ENCODE measurements around the gene PADI1.
"Not testable (repeated sequence)": the region's sequence is repeated elsewhere in the genome, so short reads cannot be mapped to it uniquely, and the experiment has no call there.

The PADI1 gene

DNA sequence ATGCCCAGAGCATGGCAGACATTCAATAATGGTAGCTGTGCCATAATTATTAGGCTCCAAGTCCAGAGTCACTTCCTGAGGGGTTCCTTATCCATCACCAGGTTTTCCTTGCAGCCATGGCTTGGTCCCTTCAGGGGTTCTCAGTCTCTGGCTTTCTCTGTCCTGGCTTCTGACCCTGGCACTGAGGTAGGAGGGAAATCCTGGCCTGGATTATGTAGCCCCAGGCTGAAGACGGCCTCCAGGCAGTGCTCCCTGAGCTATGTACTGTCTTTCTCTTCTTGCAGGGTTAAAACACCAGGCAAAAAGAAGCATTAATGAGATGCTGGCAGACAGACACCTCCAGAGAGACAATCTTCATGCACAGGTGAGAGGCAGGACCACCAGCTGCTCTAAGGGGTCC is 34.5 kb downstream of the PADI1 start:
- DNase-seq (ENCODE audit: insufficient read length, low spot score) = peak; percentile 52
- FAIRE-seq = no peak

DNA sequence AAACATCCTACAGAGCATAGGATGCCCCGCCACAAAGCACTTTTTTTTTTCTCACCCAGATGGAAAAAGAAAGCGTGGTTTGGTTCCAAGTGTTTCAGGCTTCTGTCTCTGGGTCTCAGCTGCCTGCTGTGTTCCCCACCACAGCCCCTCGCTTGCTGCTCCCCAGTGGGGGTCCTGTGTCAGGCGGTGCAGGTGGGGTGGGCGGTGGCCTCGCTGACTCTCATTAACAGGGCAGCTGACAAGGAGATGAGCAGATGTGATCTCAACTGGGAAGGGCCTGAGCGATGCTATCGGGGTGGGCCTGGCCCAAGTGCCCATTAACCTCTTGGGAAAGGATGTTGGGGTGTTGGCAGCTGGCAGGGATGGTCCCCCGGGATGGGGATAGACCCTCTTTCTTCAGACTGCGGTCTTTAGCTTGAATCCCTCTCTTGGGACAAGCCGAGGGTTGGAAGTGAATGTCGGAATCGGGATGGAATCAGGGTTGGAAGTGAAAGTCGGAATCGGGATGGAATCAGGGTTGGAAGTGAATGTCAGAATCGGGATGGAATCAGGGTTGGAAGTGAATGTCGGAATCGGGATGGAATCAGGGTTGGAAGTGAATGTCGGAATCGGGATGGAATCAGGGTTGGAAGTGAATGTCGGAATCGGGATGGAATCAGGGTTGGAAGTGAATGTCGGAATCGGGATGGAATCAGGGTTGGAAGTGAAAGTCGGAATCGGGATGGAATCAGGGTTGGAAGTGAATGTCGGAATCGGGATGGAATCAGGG is 36.3 kb downstream of the PADI1 start:
- not testable (repeated sequence) for FAIRE-seq; DNase-seq (ENCODE audit: insufficient read length, low spot score)

DNA sequence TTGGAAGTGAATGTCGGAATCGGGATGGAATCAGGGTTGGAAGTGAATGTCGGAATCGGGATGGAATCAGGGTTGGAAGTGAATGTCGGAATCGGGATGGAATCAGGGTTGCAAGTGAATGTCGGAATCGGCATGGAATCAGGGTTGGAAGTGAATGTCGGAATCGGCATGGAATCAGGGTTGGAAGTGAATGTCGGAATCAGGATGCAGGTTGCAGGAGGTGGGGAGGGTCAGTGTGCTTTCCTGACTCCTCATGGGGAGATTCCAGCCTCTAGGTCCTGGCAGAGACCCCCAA is 36.8 kb downstream of the PADI1 start:
- not testable (repeated sequence) for FAIRE-seq

DNA sequence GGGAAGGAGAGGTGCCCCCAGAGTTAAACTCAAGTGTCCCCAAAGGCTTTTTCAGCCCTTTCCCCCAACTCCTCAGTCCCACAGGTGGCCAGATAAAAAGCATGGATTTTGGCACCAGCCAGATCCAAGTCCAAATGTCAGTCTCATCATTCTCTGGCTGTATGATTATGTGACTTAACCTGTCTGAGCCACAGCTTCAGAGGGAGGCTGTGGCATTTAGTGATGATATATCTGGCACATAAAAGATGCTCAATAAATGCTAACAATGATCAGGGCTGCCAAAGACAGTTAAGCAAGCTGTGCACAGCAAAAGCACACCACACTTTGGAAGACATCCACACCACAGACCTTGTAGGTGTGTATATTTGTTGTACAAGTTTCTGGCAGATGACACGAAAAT is 38.3 kb downstream of the PADI1 start:
- FAIRE-seq = no peak
- no peak for DNase-seq (ENCODE audit: insufficient read length, low spot score)

More for the DNA sequence above, 36.8 kb downstream of the PADI1 start:
- DNase-seq (ENCODE audit: insufficient read length, low spot score) = not testable (repeated sequence)

DNA sequence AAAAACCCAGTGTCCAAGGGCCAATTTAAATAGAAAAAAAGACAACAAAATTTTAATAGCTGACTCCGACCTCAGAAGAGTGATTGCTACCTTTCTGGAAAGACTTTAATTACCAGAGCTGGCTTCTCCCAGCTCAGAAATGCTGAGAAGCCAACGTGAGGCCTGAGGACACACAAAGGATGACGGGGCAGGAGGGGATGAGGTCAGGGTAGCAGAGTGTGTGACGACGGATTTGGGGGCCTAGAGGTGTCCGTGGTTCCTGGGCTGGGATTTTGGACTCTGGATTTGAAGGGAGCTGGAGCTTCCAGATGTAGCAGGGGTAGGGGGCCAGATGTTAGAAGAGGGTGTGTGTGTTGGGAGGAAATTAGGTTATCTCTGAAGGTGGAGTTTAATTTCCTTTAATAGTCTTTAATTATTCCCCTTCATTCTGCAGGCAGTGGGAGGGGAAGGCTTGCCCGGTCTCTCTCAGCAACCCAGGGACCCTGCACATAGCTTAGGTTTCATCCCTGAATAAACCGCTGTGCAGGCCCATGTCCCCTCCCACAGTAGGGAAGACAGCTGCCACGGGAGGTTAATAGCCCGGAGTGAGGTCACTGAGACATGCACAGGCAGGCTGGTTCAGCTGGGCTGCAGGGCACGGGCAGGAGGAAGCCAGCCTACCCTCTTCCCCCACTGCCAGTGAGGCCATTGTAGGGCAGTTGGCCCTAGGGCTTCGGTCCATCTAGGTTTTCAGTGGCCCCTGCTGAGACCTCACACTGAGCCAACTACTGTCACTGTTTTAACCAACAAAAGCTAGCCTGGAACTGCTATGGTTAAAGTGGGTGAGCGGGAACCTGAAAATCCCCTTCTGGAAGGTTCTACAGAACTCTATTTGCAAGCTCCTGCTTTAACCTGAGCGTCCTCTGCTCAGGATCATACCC is 40.2 kb downstream of the PADI1 start:
- no peak for FAIRE-seq
- no peak for DNase-seq (ENCODE audit: insufficient read length, low spot score)

DNA sequence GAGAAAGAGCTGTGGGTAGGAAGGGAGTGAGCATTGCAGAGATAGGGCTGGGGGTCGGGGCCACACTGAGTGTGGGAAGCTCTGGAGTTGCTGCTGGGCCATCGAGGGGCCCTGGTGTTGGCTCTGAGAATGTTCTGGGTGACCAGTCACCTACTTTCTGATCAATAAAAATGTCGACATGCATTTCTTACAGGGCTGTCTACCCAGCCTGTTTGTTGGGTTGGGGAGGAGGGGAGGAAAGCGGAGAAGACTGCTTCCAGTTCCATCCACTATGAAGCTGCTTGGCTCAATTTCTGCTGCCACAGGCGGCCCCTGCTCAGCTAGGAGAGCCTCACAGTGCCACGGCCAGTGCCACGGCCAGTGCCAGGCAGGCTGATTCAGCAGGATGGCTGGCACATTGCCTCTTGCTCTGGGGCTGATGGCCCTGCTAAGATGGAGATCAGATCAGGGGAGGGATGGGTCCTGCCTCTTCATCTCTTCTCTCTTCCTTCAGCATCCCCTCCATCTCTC is 40.9 kb downstream of the PADI1 start:
- no peak for DNase-seq (ENCODE audit: insufficient read length, low spot score)
- FAIRE-seq = no peak

DNA sequence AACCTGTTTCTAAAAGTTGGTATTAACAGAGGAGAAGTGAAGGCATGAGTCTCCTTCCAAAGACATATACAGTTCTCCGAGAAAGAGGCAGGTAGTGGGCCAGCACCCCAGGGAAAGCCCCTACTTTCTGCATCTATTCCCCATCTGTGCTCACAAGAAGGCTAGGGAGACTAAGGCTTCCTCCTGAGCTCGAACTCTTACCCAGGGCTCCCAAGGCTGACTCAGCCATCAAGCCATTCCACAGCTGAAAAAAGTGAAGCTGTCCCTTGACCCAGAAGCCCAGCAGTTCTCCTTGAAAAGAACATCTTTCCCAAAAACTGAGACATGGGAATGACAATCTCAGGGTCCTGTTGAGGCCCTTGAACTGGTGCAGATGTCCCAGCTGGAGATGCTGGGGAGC is 42.0 kb downstream of the PADI1 start:
- DNase-seq (ENCODE audit: insufficient read length, low spot score) = no peak
- no peak for FAIRE-seq

DNA sequence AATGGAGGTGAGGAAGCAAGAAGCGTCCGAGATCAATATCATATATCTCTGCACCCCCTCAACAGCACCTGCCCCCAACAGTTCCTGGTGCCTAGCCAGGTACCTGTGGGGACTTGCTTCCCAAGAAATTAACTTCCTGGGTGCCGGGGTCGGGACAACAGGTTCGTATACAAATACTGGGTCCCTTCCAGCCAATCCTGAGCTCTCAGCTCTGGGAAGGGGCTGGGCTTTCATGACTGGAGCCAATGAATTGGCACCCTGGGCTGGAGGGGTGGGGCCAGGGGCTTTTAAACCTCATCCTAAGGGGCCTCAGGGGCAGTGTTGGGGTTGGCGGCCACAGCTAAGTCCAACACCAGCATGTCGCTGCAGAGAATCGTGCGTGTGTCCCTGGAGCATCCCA is 43.9 kb downstream of the PADI1 start, which contains the start of gene PADI3:
Gene PADI3 (plus strand): TSS at position 318 of the 400 bp plus-strand sequence. CDS start 40 bp downstream, at position 358.
- FAIRE-seq = no peak
- DNase-seq (ENCODE audit: insufficient read length, low spot score) = no peak

DNA sequence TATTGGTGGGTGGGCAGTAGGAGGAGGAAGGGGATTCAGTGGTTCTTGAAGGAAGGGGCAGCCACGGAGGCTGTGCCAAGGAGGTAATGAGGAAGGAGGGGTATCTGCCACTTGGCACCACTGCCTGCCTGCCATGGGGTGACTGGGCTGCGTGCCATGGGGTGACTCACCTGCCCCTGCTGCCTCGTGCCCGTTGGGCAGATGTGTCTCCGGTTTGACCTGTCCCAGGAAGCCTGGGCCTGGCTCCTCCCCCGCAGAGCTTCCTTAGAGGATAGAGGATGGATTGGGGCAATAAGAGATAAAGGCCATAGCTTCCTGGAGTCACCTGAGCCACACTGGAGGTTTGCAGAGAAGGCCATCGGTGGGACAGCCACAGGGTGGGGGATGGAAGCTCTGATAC is 45.7 kb downstream of the PADI1 start:
- no peak for FAIRE-seq

DNA sequence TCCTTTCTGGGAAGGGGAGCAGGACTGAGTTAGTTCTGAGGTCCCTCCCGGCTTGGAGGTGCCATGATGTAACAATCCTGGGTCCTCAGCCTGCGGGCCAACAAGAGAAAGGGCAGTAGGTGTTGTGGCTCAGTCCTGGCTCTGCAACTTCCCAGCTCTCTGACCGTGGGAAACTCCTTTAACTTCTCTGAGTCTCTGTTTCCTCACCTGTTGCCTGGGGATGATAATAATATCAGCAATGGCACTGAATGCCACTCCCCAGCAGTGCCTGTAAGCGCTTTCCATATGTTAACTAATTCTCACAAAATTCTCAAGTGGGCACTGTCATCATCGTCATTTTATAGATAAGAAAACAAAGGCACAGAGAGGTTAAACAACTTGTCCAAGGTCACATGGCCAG is 46.3 kb downstream of the PADI1 start:
- no peak for FAIRE-seq
- DNase-seq (ENCODE audit: insufficient read length, low spot score) = no peak

More for the DNA sequence above, 45.7 kb downstream of the PADI1 start:
- DNase-seq (ENCODE audit: insufficient read length, low spot score) = no peak

DNA sequence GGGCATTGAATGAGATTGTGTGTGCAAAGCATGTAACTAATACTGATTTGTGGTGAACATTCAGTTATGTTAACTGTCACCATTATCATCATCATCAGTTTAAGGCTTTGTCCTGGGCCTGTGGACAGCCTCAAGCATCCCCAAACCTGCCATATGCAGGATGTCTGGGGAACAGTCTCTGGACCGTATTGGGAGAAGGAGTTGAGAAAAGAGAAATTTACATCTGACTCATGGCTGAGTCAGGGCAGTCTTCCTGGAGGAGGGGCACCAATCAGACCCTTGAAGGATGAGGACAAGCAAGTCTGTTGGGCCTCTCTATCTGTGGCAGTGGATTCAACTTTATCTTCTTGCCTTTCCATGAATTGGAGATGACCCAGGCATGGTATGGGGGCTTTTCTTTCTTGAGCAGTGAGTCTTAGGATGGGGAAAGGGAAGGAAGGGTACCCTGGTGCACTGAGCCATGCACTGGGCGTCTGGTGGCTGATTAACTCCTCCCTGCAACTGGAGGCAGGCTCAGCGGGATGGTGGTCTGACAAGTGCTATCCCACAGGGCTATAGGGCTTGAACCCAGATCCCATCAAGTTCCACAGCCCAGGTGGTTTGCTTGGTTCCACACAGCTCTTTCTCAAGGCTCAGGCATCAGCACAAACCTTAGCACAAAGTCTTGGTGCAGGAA is 46.9 kb downstream of the PADI1 start:
- FAIRE-seq = no peak
- DNase-seq (ENCODE audit: insufficient read length, low spot score) = no peak

DNA sequence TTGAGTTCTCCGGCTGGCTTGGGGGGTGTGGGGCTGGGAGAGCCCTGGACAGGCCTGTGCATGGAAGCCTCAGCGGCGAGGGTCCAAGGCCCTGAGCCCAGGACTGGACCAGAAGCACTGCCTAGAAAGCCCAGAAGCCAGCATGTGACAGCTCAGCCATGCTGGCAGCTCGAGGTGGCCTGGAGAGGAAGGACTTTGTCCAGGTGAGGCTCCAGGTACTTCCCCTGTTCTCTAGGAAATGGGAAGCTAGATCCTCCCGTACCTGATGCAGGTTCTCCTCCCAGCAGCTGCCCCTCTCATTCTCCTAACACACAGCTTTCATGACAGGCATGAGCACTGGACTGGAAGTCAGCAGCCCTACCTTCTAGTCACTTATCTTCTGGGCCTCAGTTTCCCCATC is 50.4 kb downstream of the PADI1 start:
- FAIRE-seq (no peak), DNase-seq (ENCODE audit: insufficient read length, low spot score) (no peak)

DNA sequence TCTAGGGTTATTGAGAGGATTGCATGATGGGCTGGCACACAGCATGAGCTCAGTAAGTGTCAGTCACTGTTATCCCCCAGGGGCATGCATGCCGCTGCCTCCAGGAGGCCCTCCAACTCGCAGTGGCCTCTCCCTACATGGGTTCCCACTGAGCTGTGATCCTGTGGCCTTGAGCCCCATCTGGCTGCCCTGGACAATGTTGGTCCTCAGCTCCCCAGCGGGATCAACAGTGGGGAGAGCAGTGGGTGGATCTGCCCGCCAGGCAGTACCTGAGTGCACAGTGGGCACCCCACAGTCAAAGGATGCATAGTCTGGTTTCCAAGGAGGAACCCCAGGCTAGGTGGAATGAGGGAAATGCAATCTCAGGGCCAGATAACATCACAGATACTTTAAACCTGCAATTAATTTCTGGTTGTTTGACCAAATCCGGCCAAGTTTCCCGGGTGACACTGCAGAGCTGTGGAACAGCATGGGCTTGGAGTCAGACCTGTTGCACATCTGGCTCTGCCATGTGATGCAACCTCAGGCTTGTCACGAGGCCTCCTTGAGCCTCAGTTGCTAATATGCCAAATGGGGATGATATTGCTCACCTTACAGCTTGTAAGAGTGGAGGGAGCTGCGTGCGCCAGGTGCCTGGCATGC is 53.3 kb downstream of the PADI1 start:
- no peak for FAIRE-seq

DNA sequence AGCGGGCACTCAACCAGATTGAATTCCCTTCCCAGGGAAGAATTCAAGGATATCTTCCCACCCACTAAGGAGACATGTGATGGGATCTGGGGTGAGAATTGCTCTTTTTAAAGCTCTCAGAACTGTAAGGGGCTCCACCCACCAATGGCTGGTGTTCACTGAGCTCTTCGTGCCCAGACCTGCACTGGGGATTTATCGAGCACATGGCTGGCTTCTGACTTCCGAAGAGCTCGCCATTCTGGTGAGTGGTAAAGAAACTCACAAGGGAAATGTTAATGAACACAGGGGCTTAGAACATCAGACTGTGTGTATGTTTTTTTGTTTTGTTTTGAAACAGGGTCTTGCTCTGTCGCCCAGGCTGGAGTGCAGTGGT is 53.8 kb downstream of the PADI1 start:
- DNase-seq (ENCODE audit: insufficient read length, low spot score) = no peak
- no peak for FAIRE-seq

More for the DNA sequence above, 53.3 kb downstream of the PADI1 start:
- DNase-seq (ENCODE audit: insufficient read length, low spot score) = no peak

DNA sequence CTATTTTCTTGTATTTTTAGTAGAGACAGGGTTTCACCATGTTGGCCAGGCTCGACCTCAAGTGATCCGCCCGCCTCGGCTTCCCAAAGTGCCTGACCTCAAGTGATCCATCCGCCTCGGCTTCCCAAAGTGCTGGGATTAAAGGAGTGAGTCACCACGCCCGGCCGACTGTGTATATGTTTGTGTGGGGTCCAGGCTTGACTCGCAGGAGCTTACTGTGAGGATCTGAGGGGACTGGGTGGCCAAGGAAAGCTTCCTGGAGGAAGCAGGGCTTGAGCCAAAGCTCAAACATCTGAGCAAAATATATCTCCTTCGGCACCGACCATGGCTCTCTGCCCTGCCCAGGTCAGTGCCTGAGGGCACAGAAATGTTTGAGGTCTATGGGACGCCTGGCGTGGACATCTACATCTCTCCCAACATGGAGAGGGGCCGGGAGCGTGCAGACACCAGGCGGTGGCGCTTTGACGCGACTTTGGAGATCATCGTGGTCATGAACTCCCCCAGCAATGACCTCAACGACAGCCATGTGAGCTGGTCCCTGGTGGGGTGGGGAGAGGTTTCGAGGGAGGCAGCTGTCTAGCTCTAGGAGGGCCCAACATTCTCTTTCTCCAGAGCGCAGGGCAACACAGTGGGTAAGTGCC is 54.4 kb downstream of the PADI1 start:
- FAIRE-seq (no peak), DNase-seq (ENCODE audit: insufficient read length, low spot score) (no peak)

DNA sequence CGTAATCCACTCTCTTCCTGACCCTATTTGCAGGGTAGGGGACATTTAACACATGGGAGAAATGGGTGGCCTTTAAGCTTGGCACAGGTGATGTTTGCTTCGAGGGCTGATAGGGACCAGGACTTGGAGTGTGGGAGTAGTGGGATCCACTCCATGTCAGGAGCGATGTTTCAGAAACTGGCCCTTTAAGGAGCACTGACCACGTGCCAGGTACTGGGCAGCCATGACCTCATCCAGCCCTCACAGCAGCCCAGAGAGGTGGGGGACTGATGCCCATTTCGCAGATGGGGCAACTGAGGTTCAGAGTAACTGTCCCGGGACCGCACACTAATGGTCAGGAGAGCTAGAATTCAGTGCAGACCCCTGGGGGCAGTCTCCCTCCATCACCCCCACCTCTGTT is 55.3 kb downstream of the PADI1 start:
- FAIRE-seq = no peak
- DNase-seq (ENCODE audit: insufficient read length, low spot score) = no peak

DNA sequence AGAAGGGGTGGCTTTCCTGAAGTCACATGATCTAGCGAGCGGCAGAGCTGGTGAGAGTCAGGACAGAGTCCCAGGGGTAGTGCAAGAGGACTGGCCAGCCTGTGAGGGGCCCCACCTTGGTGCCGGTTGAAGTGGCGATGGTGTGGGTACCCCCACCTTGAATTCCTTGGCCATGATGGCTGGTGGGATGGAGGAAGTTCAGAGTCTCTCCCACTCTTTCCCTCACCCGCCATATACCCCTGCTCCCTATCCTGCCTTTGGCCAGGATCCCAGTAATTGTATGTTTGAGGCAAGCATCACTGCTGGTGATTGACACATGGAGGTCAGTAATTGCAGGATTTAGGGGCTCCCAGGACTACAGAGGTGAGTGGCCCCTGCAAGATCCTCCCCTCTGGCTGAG is 55.8 kb downstream of the PADI1 start:
- DNase-seq (ENCODE audit: insufficient read length, low spot score) = no peak
- no peak for FAIRE-seq

DNA sequence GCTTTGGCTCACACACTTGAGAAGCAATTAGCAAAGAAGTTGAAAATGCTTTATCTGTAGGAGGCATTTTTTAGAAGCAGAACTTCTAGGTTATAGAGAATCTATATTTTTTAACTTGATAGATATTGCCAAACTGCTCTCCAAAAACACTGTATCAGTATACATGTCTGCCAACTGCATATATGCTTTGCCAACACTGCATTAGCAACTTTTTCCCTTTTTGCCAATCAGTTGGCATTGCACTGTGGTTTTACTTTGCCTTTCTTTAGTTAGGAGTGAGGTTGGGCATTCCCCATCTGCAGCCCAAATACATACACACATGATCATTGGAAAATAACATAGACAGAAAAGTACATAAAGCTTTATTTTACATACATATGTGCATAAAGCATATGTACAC is 59.0 kb downstream of the PADI1 start:
- FAIRE-seq = no peak
- no peak for DNase-seq (ENCODE audit: insufficient read length, low spot score)

DNA sequence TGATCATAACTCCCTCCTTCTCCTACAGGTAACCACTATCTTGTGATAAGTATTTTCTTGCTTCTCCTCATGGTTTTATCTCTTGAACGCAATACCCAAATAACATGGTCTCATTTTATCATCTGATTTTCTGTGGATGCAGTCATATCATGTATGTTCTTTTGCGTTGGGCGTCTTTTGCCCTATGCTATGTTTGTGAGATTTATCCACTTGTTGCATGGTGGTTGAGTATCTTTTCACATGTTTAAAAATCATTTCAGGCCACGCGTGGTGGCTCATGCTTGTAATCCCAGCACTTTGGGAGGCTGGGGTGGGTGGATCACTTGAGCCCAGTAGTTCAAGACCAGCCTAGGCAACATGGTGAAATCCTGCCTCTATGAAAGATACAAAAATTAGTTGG is 59.5 kb downstream of the PADI1 start:
- DNase-seq (ENCODE audit: insufficient read length, low spot score) (no peak), FAIRE-seq (no peak)

DNA sequence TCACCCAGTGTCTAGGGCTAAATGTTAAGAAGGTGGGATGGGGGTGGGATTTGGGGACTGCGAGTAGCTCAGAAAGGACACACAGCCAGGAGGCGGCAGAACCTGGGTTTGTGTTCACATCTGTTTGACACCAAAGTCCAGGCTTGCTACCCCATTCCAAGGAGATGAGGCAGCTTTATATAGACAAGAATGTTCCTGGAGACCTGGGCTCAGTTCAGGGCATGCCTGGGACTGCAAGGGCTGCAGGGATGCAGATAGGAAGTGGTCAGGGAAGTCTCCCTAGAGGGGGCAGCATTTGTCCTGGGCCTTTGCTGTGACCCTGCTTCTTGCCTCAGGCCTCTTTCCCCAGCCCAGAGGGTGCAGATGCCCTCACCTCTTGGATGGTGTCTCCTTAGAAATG is 60.2 kb downstream of the PADI1 start:
- DNase-seq (ENCODE audit: insufficient read length, low spot score) (no peak), FAIRE-seq (no peak)
